GM12878 (cell line): ENCODE data around the gene MS4A1. TPM values are rescaled to one million over a fixed set of nuclear protein-coding genes. Genes with fewer than 3 reads are reported as not detected.

Source experiments
- ATF7 ChIP-seq: fragments of 450-650 bp; IDR thresholded peaks from 2 replicates; pipeline ENCODE4 v1.6.1; 2016; ENCODE audit warnings: low read depth, mild to moderate bottlenecking
- BCLAF1 ChIP-seq: fragments of 450-650 bp; IDR thresholded peaks from 2 replicates; pipeline ENCODE4 v1.6.1; 2017; ENCODE audit warnings: antibody characterized with exemption, mild to moderate bottlenecking, moderate library complexity
- BHLHE40 ChIP-seq, 2 experiments: fragments of 450-650 bp in 1 of 2; IDR thresholded peaks; 2 replicates each; pipeline ENCODE4 v1.6.1; 2011 to 2017; ENCODE audit warnings: low read depth in 2 of 2, borderline replicate concordance in 1 of 2, improper control_type of control experiment in 1 of 2, low read length in 1 of 2, mild to moderate bottlenecking in 1 of 2
- CHD2 ChIP-seq: IDR thresholded peaks from 2 replicates; pipeline ENCODE4 v1.6.1; 2011; ENCODE audit warnings: low read depth, low read length, improper control_type of control experiment, borderline replicate concordance
- DPF2 ChIP-seq: fragments of 450-650 bp; IDR thresholded peaks from 2 replicates; pipeline ENCODE4 v1.6.1; 2017; ENCODE audit warnings: mild to moderate bottlenecking
- EZH2 ChIP-seq: IDR thresholded peaks from 2 replicates; pipeline ENCODE4 v1.6.1; 2012; ENCODE audit warnings: low read depth, mild to moderate bottlenecking, control low read depth, inconsistent platforms, low read length, borderline replicate concordance; ENCODE audit not compliant: control insufficient read depth
- IRF4 ChIP-seq: IDR thresholded peaks from 2 replicates; pipeline ENCODE4 v1.6.1; 2011; ENCODE audit warnings: low read depth, low read length
- IRF5 ChIP-seq: fragments of 450-650 bp; IDR thresholded peaks from 2 replicates; pipeline ENCODE4 v1.6.1; 2017; ENCODE audit warnings: borderline replicate concordance
- JUNB ChIP-seq: IDR thresholded peaks from 2 replicates; pipeline ENCODE4 v1.6.1; 2016; ENCODE audit warnings: antibody characterized with exemption, mild to moderate bottlenecking
- KDM1A ChIP-seq: fragments of 200-600 bp; sonication (generic); IDR thresholded peaks from 2 replicates; pipeline ENCODE4 v1.6.1; 2016; ENCODE audit warnings: borderline replicate concordance
- MEF2A ChIP-seq: IDR thresholded peaks from 2 replicates; pipeline ENCODE4 v1.6.1; 2011; ENCODE audit warnings: low read depth, mild to moderate bottlenecking, low read length, moderate library complexity; ENCODE audit not compliant: insufficient read depth
- NR2C2 ChIP-seq: IDR thresholded peaks from 2 replicates; pipeline ENCODE4 v1.6.1; 2011; ENCODE audit warnings: borderline replicate concordance, low read depth; ENCODE audit not compliant: control insufficient read depth, insufficient read length
- POLR2A ChIP-seq: IDR thresholded peaks from 2 replicates; pipeline ENCODE4 v1.6.1; 2011; ENCODE audit warnings: low read depth, mild to moderate bottlenecking, low read length
- RAD21 ChIP-seq: IDR thresholded peaks from 2 replicates; pipeline ENCODE4 v1.6.1; 2011; ENCODE audit warnings: mild to moderate bottlenecking, low read depth, low read length, moderate library complexity; ENCODE audit not compliant: insufficient read depth
- RB1 ChIP-seq: fragments of 450-650 bp; formaldehyde crosslinking; IDR thresholded peaks from 2 replicates; pipeline ENCODE4 v1.6.1; 2017; ENCODE audit warnings: mild to moderate bottlenecking, borderline replicate concordance
- SIN3A ChIP-seq: IDR thresholded peaks from 2 replicates; pipeline ENCODE4 v1.6.1; 2012; ENCODE audit warnings: low read depth, low read length, improper control_type of control experiment
- ZBTB11 ChIP-seq: fragments of 450-650 bp; formaldehyde crosslinking; IDR thresholded peaks from 2 replicates; pipeline ENCODE4 v1.5.0; 2022; ENCODE audit warnings: mild to moderate bottlenecking, missing genetic modification characterization
- ZBTB40 ChIP-seq: fragments of 450-650 bp; IDR thresholded peaks from 2 replicates; pipeline ENCODE4 v1.6.1; 2016; ENCODE audit warnings: mild to moderate bottlenecking, moderate library complexity, borderline replicate concordance
- ZNF207 ChIP-seq: fragments of 450-650 bp; IDR thresholded peaks from 2 replicates; pipeline ENCODE4 v1.6.1; 2014; ENCODE audit warnings: antibody characterized with exemption, mild to moderate bottlenecking, borderline replicate concordance
- polyA plus RNA-seq, 11 experiments: library from polyadenylated mRNA; depleted of rRNA in 4 of 11; unstranded in 6 of 11; stranded (reverse) in 5 of 11; fragments of >200 nt; fragmentation: Nextera tagmentation in 4 of 11; fragmentation: Illumina TruSeq in 1 of 11; extraction: Ambion mirVana in 4 of 11; extraction: Trizol in 1 of 11; gene quantifications; 1 replicate in 1 of 11; 2 replicates in 10 of 11; pipeline versions ENCODE4 v1.2.1 to v1.2.3, GENCODE V29; 2011 to 2016; ENCODE audit warnings: inconsistent platforms in 2 of 11, missing spikeins in 2 of 11, low read depth in 1 of 11
- total RNA-seq, 4 experiments: library from RNA; depleted of rRNA in 3 of 4; stranded (reverse); fragments of >200 nt in 3 of 4; fragmentation: Illumina TruSeq in 1 of 4; extraction: Trizol in 1 of 4; gene quantifications; 2 replicates each; pipeline versions ENCODE4 v1.2.1 to v1.2.3, GENCODE V29; 2013 to 2021

Gene MS4A1
- total and polyA plus RNA-seq, 10 of the 15 experiments (the other 5 are each of a cell fraction or from before 2014, with no cell fraction given), result 329 to 2,106 (median 687) TPM

- TF ChIP-seq ZBTB40 (no peak), KDM1A (no peak), RB1 (no peak), ZNF207 (no peak), EZH2 (no peak), ATF7 (peak; percentile 81), NR2C2 (no peak), BCLAF1 (no peak), IRF4 (peak; percentile 57; the same call in 1 of the 2 replicates), IRF5 (no peak), JUNB (0 out of 2 replicates have a peak, but pooled peaks have one; percentile 15), POLR2A (peak; percentile 70), CHD2 (no peak; the same call in 1 of the 2 replicates), RAD21 (no peak), BHLHE40 (IDR thresholded peaks at IDR 0.05; ENCODE audit: borderline replicate concordance in 1 of 2, low read depth in 2 of 2, low read length in 1 of 2) (peak in 1 of 2 experiments; percentile 51; a peak in 1 of 4 replicates), SIN3A (no peak), MEF2A (0 out of 2 replicates have a peak, but pooled peaks have one; percentile 31), DPF2 (peak; percentile 63), ZBTB11 (CRISPR knock-in tag) (no peak)
Observed at GRCh38 chr11:60457576-60457975, 1.9 kb downstream of the MS4A1 start (continued).
